Activated CD4-positive, alpha-beta T cell treated with anti-CD3 and anti-CD28 coated beads, Interleukin-2, amount 50 U/mL, for 1 hour (primary cell): ENCODE data around the gene EXOC3L4.
"Not testable (repeated sequence)": the region's sequence is repeated elsewhere in the genome, so short reads cannot be mapped to it uniquely, and the experiment has no call there.

Source experiments
- DNase-seq: peaks from one replicate; pipeline ENCODE4 v3.0.0-alpha.2; 2020

The EXOC3L4 gene

GRCh38 chr14:103136388-103137271 is 42.1 kb downstream of the EXOC3L4 start:
- no peak for DNase-seq

DNA sequence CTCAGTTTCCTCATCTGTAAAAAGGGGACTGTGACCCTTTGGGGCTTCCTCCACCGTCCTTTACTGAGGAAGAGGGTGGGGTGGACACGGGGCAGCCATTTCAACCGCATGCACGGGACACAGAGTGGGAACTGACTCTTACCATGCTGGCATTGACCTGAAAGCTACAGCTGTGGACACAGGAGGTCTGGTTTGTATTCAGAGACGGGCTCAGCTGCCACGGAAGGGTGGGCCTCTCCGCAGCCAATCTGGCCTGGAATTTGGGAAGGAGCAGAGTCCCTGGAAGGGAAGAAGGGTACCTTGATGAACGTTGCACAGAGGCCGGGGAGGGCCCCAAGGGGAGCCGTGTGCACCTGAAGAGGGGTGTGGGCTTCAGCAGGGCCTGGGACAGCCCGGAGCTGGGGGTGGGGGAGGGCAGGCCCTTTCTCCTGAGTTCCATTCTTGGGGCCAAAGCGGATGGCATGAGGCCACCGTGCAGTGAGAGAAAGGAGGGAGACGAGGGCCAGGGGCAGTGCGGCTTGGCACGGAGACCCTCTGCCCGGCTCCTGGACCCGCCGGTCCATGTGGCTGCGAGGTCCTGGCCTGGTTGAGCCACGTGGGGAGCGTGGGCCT is 43.3 kb downstream of the EXOC3L4 start:
- no peak for DNase-seq

- no peak for DNase-seq
Observed at GRCh38 chr14:103138301-103139131, 44.0 kb downstream of the EXOC3L4 start.

DNA sequence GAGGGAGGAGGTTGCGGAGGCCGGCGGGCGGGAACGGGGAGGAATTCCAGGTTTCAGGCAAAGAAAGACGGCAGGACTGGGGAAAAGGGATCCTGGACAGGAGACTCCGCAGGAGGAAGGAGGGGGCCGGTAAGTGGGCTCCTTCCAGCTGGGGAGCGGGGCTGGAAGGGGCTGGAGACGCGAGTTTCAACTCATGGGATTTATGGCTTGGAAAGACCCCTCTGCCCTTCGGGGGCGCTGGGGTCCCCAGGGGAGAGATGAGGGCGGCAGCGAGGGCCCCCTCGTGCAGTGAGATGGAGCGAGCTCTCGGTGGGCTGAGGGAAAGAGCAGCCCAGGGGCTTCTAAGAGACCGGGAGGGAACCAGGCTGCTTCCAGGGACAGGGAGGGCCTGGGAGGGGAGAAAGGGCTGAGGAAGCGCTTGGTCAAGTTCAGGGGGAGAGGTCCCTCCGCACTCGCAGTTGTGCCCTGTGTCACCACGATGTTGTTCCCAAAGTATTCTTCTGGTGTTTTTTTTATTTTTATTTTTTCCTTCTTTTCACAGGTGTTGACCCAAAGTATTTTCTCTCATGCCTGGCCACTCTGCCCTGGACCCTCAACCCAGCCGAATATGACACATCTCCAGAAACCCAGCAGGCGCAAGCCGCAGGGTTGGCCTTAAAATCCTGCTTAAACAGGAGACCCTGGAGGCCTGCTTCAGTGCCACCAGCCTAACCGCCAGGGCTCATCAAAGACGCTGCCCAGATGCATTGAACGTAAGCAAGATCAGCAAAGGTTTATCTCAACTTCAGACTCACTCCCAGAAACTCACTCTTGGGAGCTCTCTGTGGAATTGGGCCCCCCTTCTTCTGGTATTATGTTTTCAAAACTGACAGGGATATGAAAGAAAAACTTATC is 44.9 kb downstream of the EXOC3L4 start:
- DNase-seq: no peak

- DNase-seq: no peak
Observed at GRCh38 chr14:103140316-103141109, 46.0 kb downstream of the EXOC3L4 start.

GRCh38 chr14:103141117-103141796 is 46.7 kb downstream of the EXOC3L4 start:
- DNase-seq: no peak

DNA sequence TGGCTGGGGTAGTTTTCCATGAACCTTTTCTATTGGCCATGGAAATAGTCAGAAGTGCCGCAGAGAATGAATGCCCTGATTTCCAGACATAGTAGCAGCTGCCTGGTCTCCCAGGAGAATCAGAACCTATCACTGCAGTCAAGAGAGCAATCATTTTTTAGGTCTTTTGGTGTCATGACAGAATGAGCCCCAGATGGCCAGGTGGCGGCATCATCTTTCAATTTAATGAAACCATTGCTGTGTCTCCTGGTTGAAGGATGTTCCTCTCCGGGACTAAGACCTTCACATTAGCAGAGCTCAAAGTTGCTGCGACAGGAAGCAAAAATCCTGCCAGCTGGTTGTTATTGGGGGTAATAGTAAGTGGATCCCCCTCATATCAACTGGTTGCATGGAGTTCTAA is 47.5 kb downstream of the EXOC3L4 start:
- no peak for DNase-seq

GRCh38 chr14:103142721-103143302 is 48.3 kb downstream of the EXOC3L4 start:
- DNase-seq: no peak

GRCh38 chr14:103143506-103143905 is 49.0 kb downstream of the EXOC3L4 start:
- no peak for DNase-seq

DNA sequence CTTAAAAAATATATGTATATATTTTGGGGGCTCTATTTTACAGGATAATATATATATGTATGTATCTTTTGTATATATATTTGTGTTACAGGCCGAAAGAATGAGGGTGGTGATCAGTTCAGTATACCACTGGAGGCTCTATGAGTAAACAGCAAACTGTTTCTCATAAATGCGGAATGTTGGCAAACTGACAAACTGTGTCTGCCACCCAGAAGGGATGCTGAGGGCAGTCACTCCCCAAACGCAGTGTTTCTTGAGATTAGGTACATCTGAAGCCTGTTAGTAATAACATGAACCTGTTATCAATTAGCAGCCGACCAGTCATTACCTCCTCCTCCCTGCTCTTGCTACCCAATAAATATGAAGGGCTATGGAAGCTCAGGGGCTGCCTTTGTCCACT is 49.6 kb downstream of the EXOC3L4 start:
- DNase-seq: no peak

- DNase-seq: no peak
Observed at GRCh38 chr14:103146141-103146709, 51.7 kb downstream of the EXOC3L4 start.

DNA sequence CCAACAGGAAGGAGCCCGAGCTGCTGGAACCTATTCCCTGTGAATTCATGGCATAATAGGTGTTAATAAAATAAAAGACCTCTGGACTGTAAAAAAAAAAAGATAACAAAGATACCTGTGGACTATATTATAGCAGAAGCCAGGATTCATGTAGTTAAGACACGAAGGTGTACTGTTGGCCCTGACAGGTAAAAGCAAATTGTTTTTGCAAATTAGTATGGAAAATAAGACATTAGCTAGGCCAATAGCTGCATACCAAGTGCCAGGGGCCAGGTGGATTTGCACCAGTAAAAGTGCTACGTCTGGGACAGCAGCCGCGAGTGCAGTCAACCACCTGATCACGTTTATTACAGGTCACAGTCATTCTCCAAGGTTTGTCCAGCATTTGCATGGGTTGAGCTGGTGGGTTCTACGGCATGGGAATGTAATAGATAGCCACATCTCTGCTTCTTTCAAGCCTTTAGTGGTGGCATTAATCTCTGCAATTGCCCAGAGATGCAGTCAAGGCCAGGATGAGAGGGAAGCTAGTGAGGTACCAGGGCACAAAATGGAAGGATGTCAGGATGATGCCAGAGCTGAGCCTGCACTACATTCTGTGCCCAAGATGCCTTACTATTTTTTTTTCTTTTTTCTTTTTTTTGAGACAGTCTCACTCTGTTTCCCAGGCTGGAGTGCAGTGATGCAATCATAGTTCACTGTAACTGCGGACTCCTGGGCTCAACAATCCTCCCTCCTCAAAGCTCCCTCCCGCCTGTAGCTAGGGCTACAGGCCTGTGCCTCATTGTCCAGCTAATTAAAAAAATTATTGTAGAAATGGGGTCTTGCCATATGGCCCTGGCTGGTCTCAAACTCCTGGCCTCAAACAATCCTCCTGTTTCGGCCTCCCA is 55.1 kb downstream of the EXOC3L4 start:
- DNase-seq: no peak

DNA sequence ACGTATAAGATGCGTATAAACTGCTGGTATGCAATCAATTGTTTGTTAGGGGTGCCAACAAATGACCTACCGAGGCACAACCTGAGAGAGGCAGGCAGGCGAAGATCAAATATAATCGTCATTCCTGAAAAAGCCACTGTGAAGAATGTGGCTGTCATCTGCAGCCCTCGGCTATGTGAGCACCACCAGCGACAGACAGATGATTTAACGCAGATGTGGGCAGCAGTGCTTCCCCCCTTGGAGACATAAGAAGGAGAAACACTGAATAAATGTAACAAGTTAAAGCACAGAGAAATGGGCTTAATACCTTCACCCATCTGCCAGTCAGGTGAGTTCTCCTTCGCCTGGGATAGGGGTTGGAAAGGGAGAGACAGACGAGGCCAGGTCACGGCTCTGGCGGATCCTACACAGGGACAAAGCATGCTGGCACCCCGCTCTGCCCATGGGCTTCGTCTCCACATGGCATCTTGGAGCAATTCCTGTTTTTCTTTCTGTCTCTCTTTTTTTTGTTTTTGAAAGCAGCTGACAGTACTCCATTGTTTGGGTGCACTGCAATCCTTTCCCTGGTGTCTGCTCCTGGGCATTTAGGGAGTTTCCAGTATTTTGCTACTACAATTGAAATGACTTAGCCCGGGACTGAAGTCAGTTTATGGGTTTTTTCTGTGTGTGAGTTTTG is 56.9 kb downstream of the EXOC3L4 start:
- DNase-seq: no peak

- no peak for DNase-seq
Observed at GRCh38 chr14:103155010-103155409, 60.5 kb downstream of the EXOC3L4 start.

DNA sequence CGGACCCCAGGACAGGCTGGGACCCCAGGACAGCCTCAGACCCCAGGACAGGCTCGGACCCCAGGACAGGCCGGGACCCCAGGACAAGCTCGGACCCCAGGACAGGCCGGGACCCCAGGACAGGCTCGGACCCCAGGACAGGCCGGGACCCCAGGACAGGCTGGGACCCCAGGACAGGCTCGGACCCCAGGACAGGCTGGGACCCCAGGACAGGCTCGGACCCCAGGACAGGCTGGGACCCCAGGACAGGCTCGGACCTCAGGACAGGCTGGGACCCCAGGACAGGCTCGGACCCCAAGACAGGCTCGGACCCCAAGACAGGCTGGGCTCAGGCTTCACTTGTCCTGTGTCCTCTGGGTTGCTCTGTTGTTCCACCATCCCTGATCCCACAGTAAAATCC is 60.9 kb downstream of the EXOC3L4 start:
- DNase-seq: not testable (repeated sequence)

DNA sequence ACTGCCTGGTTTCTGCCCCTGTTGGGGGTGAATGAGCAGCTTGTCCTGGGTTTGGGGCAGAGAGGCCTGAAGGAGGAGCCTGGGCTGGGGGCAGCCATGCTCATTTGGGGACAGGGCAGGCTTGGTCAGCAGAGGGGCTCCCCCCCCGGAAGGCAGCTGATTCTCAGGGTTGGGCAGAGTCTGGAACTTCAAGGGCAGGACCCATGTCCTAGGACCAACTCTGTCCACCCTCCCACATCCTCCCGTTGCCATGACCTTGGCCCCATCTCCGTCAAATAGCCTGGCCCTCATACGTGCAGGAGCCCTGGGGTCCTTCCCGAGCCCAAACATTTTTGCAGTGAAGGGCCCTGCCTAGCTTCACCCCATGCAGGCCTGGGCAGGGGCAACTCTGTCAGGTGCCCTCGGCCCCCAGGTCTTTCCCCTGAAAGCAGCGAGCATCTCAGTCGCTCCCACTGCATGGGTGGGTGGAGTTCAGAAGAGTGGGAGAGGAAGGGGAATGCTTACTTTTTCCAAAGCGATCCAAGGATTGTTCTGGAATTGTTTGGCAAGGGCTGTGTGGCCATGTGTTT is 61.4 kb downstream of the EXOC3L4 start:
- no peak for DNase-seq

DNA sequence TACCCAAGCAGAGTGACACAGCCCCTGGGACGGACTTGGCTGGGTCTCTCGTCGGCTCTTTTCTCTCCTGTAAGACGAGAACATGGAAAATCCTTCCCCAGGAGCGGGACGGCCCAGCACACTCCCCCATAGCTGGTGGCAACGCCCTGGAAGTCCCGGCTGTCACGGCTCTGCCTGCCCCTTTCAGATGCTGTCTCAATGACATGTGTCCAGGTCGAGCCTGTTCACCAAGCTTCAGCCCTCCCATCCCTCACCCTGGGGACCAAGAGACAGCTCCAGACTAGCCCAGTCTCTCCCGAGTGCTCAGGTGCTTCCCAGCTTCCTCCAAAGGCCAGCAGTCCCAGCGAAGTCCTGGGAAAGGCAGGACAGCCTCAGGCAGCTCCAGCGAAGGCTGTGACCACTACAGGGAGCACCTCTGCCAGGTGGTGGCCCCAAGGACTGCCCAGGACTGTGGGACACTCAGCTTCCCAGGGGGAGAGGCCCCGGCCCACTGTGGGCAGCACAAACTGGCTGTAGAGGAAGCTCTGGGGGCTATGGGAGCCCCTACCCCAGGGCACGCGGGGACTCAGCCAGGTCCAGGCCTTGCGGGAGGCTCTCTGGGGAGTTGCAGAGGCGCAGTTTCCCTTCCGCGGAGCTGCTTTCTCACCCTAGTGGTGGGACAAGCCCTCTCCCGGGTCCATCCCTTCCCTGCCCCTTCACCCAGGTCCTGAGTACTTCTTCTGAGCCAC is 62.3 kb downstream of the EXOC3L4 start:
- DNase-seq: no peak

GRCh38 chr14:103157969-103158368 is 63.4 kb downstream of the EXOC3L4 start:
- DNase-seq: no peak
